ENCODE measurements around the gene ATAD2B. TPM values are rescaled to one million over a fixed set of nuclear protein-coding genes. Genes with fewer than 3 reads are reported as not detected.

ATAD2B gene
- total RNA-seq, 1 donor from 2014 or later, result 38.5 TPM

DNA sequence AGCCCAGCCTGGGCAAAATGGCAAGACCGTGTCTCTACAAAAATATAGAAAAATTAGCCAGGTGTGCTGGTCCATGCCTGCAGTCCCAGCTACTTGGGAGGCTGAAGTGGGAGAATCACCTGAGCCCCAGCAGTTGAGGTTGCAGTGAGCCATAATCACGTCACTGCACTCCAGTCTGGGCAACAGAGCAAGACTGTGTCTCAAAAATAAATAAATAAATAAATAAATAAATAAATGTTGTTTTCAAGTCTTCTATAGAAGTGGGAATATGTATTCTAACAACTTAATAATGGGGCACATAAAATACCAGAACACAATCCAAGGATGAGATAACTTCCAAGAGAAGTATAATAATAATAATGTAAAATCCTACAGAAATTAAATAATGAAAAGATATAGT is 23.9 kb downstream of the ATAD2B start:
- no peaks in the 10 kb centered on the region for H3K9me3 ChIP-seq
- intact Hi-C loops (cut with DNase I), result no loop called here
- no peaks in the 10 kb centered on the region for H3K27me3 ChIP-seq
- H3K4me1 ChIP-seq, result peaks cover 55% of the 10 kb centered on the region
- H3K36me3 ChIP-seq, result no peaks in the 10 kb centered on the region
- TF ChIP-seq POLR2AphosphoS5 (IDR thresholded peaks at IDR 0.05; ENCODE audit: insufficient read depth in 1 of 2, low read depth in 1 of 2) (no peak), POLR2A (IDR thresholded peaks at IDR 0.05) (no peak)
- TF ChIP-seq, protein P1, sequence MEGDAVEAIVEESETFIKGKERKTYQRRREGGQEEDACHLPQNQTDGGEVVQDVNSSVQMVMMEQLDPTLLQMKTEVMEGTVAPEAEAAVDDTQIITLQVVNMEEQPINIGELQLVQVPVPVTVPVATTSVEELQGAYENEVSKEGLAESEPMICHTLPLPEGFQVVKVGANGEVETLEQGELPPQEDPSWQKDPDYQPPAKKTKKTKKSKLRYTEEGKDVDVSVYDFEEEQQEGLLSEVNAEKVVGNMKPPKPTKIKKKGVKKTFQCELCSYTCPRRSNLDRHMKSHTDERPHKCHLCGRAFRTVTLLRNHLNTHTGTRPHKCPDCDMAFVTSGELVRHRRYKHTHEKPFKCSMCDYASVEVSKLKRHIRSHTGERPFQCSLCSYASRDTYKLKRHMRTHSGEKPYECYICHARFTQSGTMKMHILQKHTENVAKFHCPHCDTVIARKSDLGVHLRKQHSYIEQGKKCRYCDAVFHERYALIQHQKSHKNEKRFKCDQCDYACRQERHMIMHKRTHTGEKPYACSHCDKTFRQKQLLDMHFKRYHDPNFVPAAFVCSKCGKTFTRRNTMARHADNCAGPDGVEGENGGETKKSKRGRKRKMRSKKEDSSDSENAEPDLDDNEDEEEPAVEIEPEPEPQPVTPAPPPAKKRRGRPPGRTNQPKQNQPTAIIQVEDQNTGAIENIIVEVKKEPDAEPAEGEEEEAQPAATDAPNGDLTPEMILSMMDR (IDR thresholded peaks at IDR 0.05), result no peak
- no peak overlapping the region for H3K4me3 ChIP-seq
- H3K27ac ChIP-seq, result no peak overlapping the region
- no peak for DNase-seq (ENCODE audit: extremely low spot score in 2 of 2)

DNA sequence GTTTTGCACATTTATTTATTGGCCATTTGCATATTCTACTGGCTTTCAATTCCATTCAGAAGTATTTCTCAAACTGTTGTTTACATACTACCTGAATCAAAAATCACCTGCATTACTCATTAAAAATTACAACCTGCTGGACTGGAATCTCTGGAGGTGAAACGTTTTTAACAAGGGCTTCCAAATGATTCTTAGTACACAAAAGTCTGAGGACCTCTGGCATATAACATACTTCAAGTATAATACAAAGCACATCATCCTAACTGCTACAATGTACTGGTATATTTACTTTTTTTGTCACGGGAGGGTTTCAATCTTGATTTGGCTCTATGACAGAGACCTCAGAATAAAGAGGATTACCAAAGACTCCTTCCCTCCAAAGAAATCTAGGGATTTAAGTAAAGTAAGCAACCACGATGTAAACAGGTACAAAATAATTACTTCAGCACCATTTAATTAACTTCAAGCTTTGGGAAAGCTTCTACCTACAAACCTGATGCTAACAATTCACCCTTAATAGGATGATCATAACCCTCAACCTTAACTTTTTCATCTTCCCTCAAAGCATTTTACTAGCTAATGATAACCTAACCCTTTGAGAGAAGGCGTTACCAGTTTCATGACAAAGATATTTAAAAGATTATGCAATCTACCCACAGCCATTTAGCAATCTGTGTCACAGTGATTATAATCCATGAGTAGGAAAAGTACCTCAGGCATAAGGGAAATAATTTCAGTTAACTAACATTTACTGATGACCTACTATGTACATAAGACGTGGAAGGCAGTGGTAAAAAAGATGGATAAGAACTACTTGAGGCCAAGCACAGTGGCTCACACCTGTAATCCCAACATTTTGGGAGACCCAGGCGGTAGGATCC is 24.7 kb downstream of the ATAD2B start:
- DNase-seq (ENCODE audit: extremely low spot score in 2 of 2), result no peak
- Histone ChIP-seq H3K27ac (peak overlapping the region; percentile 80), H3K9me3 (no peaks in the 10 kb centered on the region), H3K27me3 (no peaks in the 10 kb centered on the region), H3K4me3 (no peak overlapping the region), H3K36me3 (no peaks in the 10 kb centered on the region), H3K4me1 (peaks cover 55% of the 10 kb centered on the region)
- intact Hi-C loops (cut with DNase I), result no loop called here
- no peak for TF ChIP-seq POLR2A (IDR thresholded peaks at IDR 0.05)
- TF ChIP-seq POLR2AphosphoS5 (IDR thresholded peaks at IDR 0.05; ENCODE audit: insufficient read depth in 1 of 2, low read depth in 1 of 2), result peak in 1 of 2 donors; percentile 59

DNA sequence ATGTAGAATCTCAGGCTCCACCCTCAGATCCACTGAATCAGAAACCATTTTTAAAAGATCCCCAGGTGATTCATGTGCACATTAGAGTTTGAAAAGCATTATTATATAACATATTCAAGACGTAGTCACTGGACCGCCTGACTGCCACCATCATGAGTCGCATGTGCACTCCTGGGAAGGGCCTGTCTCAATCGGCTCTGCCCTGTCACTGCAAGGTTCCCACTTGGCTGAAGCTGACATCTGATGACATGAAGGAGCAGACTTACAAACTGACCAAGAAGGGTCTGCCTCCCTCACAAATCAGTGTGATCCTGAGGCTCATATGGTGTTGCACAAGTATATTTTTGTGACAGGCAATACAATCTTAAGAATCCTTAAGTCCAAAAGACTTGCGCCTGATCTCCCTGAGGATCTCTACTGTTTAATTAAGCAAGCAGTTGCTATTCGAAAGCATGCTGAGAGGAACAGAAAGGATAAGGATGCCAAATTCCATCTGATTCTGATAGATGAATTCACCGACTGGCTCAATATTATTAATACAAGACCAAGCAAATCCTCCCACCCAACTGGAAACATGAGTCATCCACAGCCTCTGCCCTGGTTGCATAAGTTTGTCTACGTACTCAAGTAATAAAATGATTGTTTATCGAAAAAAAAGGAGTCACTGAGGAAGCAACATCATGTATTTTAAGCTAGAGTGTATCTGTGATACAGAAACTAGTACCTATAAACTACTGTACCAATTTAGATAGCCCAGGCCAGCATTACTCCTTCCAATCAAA is 26.2 kb downstream of the ATAD2B start:
- peak in 1 of 2 donors; percentile 67 for TF ChIP-seq POLR2AphosphoS5 (IDR thresholded peaks at IDR 0.05; ENCODE audit: insufficient read depth in 1 of 2, low read depth in 1 of 2)
- TF ChIP-seq, protein P1 (IDR thresholded peaks at IDR 0.05), result no peak
- Histone ChIP-seq H3K4me1 (peaks cover 55% of the 10 kb centered on the region), H3K36me3 (no peaks in the 10 kb centered on the region), H3K9me3 (no peaks in the 10 kb centered on the region), H3K27me3 (no peaks in the 10 kb centered on the region), H3K27ac (peak overlapping the region; percentile 80), H3K4me3 (no peak overlapping the region)
- no peak for DNase-seq (ENCODE audit: extremely low spot score in 2 of 2)
- intact Hi-C loops (cut with DNase I), result no loop called here

DNA sequence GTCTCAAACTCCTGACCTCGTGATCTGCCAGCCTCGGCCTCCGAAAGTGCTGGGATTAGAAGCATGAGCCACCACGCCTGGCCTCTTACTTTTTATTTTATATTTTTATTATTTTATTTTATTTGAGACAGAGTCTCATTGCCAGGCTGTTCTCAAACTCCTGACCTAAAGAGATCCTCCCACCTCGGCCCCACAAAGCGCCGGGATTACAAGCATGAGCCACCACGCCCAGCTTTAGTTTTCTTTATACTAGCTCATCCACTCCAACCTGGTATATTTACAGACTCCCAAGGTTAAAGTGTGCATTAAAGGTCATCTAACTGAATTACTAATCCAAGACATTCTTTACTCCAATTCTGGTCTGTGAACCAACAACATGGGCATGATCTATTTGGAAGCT is 26.8 kb downstream of the ATAD2B start:
- Histone ChIP-seq H3K27ac (peak overlapping the region; percentile 80), H3K4me1 (peaks cover 52% of the 10 kb centered on the region), H3K27me3 (no peaks in the 10 kb centered on the region), H3K9me3 (no peaks in the 10 kb centered on the region), H3K4me3 (no peak overlapping the region), H3K36me3 (no peaks in the 10 kb centered on the region)
- no peak for DNase-seq (ENCODE audit: extremely low spot score in 2 of 2)
- TF ChIP-seq POLR2AphosphoS5 (IDR thresholded peaks at IDR 0.05; ENCODE audit: insufficient read depth in 1 of 2, low read depth in 1 of 2), result no peak
- TF ChIP-seq, protein P1 (IDR thresholded peaks at IDR 0.05), result no peak
- TF ChIP-seq POLR2A (IDR thresholded peaks at IDR 0.05), result no peak
- intact Hi-C loops (cut with DNase I), result no loop called here

DNA sequence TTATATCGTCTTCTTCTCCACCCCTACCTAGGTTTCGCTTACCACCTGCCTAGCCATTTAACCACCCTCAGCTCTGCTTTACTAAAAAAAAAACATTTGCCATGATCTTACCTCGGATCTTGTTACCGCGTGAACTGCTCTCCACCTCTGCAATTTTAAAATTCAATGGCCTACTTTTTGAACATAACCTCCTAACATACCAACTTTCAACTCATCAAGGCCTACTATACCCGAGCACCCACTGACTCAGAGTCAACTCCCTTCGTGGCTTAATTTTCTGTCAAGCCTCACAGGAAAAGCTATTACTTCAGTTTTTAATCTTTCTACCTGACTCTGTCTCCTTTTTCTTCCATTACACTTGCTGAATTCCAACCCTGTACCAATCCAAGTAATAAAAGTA is 55.7 kb downstream of the ATAD2B start:
- TF ChIP-seq POLR2AphosphoS5 (IDR thresholded peaks at IDR 0.05; ENCODE audit: insufficient read depth in 1 of 2, low read depth in 1 of 2) (no peak), POLR2A (IDR thresholded peaks at IDR 0.05) (no peak)
- Histone ChIP-seq H3K4me1 (no peaks in the 10 kb centered on the region), H3K36me3 (peaks cover 0 to 46% of the 10 kb centered on the region in 2 donors), H3K4me3 (no peak overlapping the region), H3K27ac (no peak overlapping the region), H3K27me3 (no peaks in the 10 kb centered on the region), H3K9me3 (no peaks in the 10 kb centered on the region)
- DNase-seq (ENCODE audit: extremely low spot score in 2 of 2), result no peak
- intact Hi-C loops (cut with DNase I), result no loop called here
